IgD-negative memory B cell (primary cell): Measurements from ENCODE around the gene SGCA. TPM values are rescaled to one million over a fixed set of nuclear protein-coding genes. Genes with fewer than 3 reads are reported as not detected.

ENCODE experiments used
- H3K27ac Mint-ChIP-seq, 3 donors: one replicate each; pipeline ENCODE4 v1.8.0; 2020 to 2022; ENCODE audit warnings: mild to moderate bottlenecking in 3 of 3, mixed read lengths in 3 of 3, moderate library complexity in 1 of 3
- H3K27me3 Mint-ChIP-seq: one replicate; pipeline ENCODE4 v1.8.0; 2021; ENCODE audit warnings: mixed read lengths
- H3K36me3 Mint-ChIP-seq: one replicate; pipeline ENCODE4 v1.8.0; 2020; ENCODE audit warnings: mild to moderate bottlenecking, mixed read lengths
- H3K4me1 Mint-ChIP-seq, 3 donors: one replicate each; pipeline ENCODE4 v1.8.0; 2020 to 2022; ENCODE audit warnings: mixed read lengths in 3 of 3, mild to moderate bottlenecking in 1 of 3
- H3K4me3 Mint-ChIP-seq, 4 donors: one replicate each; pipeline ENCODE4 v1.8.0; 2020 to 2022; ENCODE audit warnings: mild to moderate bottlenecking in 4 of 4, mixed read lengths in 4 of 4, moderate library complexity in 3 of 4
- H3K9me3 Mint-ChIP-seq, 3 donors: one replicate each; pipeline ENCODE4 v1.8.0; 2020 to 2021; ENCODE audit warnings: mixed read lengths in 3 of 3, mild to moderate bottlenecking in 1 of 3
- polyA plus RNA-seq: library from polyadenylated mRNA; unstranded; fragments of 300-500 nt; fragmentation: Illumina TruSeq; gene quantifications from one replicate; pipeline ENCODE4 v1.2.3, GENCODE V29; 2021

The SGCA gene
- polyA plus RNA-seq, 1 donor from 2014 or later, result 2.9 TPM

DNA sequence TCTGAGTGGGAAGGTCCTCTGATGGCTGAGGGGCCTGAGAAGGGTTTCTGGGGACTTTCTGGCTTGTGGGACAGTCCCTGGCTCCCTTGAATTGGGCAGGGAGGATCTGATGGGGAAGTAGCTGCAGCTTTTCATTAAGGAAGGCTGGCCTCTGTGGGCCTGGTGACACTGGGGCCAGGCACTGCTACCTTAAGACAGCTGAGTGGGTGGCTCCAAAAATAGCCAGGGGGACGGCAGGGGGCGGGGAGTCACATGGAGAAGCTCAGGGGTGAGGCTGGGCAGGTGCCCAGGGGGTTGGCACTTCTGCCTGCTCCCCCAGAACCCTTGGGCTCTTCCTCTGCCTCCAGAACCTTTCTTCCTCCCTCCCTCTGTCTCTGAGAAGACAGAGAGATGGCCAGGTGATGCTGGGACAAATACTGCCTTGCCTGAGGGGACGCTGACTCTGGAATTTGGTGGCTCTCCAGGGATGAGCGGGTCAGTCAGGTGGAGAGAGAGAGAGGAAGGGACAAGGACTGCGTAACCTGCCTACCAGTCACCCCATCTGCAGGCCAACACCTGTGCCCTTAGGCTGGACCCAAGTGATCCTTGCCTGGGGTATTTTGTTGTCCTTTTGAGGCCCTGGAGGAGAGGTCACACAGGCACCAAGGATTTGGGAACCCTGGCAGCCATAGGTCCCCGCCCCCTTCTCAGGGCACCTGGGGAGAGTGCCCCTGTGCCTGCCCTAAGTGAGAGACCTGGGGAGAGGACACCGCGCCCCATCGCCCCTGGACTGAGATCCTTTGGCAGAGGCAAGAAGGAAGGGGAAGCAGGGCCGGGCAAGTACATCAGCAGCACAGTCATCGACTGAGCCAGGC, 1.7 kb upstream of the SGCA start:
- Mint-ChIP-seq H3K27me3 (no peaks in the 10 kb centered on the region), H3K36me3 (no peaks in the 10 kb centered on the region), H3K4me3 (peak overlapping the region in 2 of 4 donors; percentile 44 to 74), H3K9me3 (no peaks in the 10 kb centered on the region), H3K27ac (peak overlapping the region in 2 of 3 donors; percentile 43 to 52), H3K4me1 (peaks cover 26 to 32% (median 28%) of the 10 kb centered on the region in 3 donors)

DNA sequence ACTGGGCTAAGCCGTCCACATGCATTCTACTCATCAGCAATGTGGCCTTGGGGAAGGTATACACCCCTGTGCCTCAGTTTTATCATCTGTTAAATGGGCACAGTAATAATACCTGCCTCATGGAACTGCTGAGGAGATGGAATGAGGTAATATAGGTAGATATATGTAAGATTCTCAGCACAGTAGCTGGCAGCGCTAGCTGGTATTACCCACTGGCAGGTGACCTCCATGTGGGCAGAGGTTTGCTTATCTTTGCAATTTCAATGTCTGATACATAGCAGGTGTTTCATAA, 1.2 kb upstream of the SGCA start:
- Mint-ChIP-seq H3K9me3 (no peaks in the 10 kb centered on the region), H3K36me3 (no peaks in the 10 kb centered on the region), H3K27ac (no peak overlapping the region), H3K4me1 (peaks cover 29 to 36% (median 33%) of the 10 kb centered on the region in 3 donors), H3K4me3 (no peak overlapping the region), H3K27me3 (no peaks in the 10 kb centered on the region)

DNA sequence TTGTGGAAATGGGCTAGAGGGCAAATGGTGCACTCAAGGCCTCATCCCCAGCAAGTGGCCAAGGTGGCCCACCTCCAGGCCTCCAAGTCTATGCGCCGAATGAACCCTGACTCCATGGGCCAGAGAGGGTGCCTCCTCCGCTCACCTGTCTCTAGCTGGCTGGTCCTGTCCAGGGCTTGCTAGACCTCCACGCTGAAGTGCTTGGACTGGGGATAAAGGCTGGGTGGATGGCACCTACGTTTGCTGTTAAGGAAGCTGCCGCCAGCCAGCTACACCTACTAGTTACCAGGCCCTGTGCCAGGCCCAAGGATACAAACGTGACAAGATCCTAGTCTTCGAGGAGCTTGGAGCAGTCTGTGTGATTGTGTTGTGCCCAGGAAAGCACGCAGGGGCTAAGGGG, 739 bp upstream of the SGCA start:
- no peaks in the 10 kb centered on the region for H3K9me3 Mint-ChIP-seq
- H3K27me3 Mint-ChIP-seq, result no peaks in the 10 kb centered on the region
- H3K36me3 Mint-ChIP-seq, result no peaks in the 10 kb centered on the region
- H3K4me1 Mint-ChIP-seq, result peaks cover 29 to 35% (median 30%) of the 10 kb centered on the region in 3 donors
- peak overlapping the region in 1 of 3 donors; percentile 45 for H3K27ac Mint-ChIP-seq
- no peak overlapping the region for H3K4me3 Mint-ChIP-seq

DNA sequence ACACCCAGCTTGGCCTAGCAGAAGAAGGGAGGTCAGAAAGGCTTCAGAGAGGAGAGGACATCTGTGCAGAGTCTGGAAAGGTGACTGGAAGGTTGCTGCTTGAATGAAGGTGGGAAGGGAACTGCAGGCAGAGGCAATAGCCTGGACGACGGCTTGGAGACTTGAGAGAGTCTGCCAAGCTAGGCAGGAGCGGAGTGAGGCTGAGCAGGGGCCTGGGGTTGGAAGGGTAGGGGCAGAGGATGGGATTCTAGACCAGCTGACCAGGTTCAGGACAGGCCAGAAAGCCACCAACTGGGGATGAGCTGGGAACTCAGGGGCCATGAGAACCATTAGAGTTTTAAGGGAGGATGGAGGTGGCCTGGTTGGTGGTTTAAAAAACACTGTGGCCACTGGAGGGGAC, 339 bp upstream of the SGCA start:
- Mint-ChIP-seq H3K4me1 (peaks cover 28 to 34% (median 29%) of the 10 kb centered on the region in 3 donors), H3K4me3 (no peak overlapping the region), H3K27me3 (no peaks in the 10 kb centered on the region), H3K27ac (peak overlapping the region in 2 of 3 donors; percentile 45 to 71), H3K9me3 (no peaks in the 10 kb centered on the region), H3K36me3 (no peaks in the 10 kb centered on the region)

DNA sequence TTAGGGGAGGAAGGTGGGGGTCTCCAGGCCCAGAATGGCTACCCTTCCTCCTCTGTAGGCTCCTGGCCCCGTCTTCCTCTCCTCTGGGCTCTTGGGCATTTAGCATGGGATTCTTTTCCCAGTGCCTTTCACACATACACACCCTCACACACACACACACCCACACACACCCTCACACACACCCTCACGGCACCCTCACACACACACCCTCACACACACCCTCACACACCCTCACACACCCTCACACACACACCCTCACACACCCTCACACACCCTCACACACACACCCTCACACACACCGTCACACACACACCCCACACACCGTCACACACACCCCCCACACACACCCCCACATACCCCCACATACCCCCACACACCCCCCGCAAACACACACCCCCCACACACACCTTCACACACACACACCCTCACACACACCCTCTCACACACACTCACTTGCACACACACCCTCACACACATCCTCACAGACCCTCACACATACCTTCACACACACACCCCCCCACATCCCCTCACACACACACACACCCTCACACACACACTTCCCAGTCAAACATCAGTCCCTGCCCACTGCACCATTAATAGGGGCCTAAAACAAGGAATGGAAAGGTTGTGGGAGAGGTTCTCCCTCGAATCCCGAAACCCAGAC, 845 bp downstream of the SGCA start:
- Mint-ChIP-seq H3K36me3 (no peaks in the 10 kb centered on the region), H3K4me1 (peaks cover 23 to 26% (median 25%) of the 10 kb centered on the region in 3 donors), H3K27ac (no peak overlapping the region), H3K4me3 (no peak overlapping the region), H3K9me3 (no peaks in the 10 kb centered on the region), H3K27me3 (no peaks in the 10 kb centered on the region)

DNA sequence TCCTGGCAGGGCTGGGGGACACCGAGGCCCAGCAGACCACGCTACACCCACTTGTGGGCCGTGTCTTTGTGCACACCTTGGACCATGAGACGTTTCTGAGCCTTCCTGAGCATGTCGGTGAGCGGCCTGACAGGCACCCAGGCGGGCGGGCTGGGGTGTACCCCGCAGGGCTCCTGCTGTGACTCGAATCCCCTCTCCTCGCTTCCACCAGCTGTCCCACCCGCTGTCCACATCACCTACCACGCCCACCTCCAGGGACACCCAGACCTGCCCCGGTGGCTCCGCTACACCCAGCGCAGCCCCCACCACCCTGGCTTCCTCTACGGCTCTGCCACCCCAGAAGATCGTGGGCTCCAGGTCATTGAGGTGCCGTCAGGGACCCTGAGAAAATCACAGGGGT, 1.6 kb downstream of the SGCA start:
- peaks cover 20 to 21% (median 20%) of the 10 kb centered on the region in 3 donors for H3K4me1 Mint-ChIP-seq
- H3K27me3 Mint-ChIP-seq, result no peaks in the 10 kb centered on the region
- H3K4me3 Mint-ChIP-seq, result no peak overlapping the region
- H3K36me3 Mint-ChIP-seq, result no peaks in the 10 kb centered on the region
- H3K27ac Mint-ChIP-seq, result no peak overlapping the region
- H3K9me3 Mint-ChIP-seq, result no peaks in the 10 kb centered on the region

DNA sequence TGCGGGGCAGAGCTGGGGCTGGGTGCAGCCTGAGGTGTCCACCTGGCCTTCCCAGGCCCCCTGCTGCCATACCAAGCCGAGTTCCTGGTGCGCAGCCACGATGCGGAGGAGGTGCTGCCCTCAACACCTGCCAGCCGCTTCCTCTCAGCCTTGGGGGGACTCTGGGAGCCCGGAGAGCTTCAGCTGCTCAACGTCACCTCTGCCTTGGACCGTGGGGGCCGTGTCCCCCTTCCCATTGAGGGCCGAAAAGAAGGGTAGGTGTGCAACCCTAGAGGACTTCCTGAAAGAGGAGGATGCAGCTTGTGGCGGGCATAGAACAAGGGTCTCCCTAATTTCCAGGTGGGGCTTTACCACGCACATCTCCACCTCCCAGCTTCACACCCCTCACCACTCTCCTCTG, 2.5 kb downstream of the SGCA start:
- Mint-ChIP-seq H3K27ac (peak overlapping the region in 1 of 3 donors; percentile 76), H3K36me3 (no peaks in the 10 kb centered on the region), H3K27me3 (no peaks in the 10 kb centered on the region), H3K4me1 (peaks cover 16 to 18% (median 17%) of the 10 kb centered on the region in 3 donors), H3K4me3 (no peak overlapping the region), H3K9me3 (no peaks in the 10 kb centered on the region)

DNA sequence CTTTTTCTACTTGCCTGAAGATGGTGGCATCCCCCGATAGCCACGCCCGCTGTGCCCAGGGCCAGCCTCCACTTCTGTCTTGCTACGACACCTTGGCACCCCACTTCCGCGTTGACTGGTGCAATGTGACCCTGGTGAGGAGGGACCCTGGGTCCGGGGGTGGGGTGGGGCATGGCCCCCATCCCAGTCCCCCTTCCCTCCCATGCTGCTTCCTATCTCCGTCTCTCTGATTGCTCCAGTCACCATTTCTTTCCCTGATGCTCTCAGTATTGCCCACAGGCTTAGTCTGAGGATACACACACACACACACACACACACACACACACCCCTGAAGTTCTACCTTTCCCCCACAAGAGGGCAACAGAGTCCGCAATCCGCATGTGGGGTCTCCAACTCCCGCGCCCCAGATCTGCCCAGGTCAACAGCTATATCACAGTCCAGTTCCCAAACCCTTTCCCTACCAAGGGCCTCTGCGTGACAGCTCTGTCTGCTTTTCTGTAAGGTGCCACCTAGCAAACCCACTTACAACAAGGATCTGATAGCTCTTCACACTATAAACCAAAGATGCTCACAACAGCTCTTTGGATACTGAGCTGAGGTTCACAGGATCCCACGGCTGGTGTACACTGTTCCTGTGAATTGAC, 3.4 kb downstream of the SGCA start:
- Mint-ChIP-seq H3K36me3 (no peaks in the 10 kb centered on the region), H3K4me3 (peak overlapping the region; percentile 43 to 87 (median 63)), H3K9me3 (no peaks in the 10 kb centered on the region), H3K4me1 (peaks cover 8 to 10% (median 9%) of the 10 kb centered on the region in 3 donors), H3K27ac (peak overlapping the region; percentile 60 to 85 (median 76)), H3K27me3 (no peaks in the 10 kb centered on the region)

DNA sequence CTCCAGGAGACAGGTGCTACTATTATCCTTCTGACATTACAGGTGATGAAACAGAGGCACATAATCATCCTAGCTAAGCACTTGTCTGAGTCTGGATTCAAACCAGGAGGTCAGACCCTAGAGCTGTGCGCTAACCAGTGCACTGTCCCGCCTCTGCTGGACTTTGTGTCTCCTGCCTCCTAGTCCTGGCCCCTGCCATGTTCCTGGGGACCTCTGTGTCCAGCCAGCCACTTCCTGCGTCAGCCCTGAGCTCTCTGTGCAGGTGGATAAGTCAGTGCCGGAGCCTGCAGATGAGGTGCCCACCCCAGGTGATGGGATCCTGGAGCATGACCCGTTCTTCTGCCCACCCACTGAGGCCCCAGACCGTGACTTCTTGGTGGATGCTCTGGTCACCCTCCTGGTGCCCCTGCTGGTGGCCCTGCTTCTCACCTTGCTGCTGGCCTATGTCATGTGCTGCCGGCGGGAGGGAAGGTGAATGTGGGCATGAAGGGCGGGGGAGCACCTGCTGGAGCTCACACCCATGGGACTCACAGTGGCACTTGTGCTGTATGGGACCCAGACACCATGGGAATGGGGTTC, 4.2 kb downstream of the SGCA start:
- Mint-ChIP-seq H3K27ac (peak overlapping the region in 2 of 3 donors; percentile 43 to 60), H3K4me3 (no peak overlapping the region), H3K27me3 (no peaks in the 10 kb centered on the region), H3K9me3 (no peaks in the 10 kb centered on the region), H3K36me3 (no peaks in the 10 kb centered on the region), H3K4me1 (peaks cover 8 to 9% (median 9%) of the 10 kb centered on the region in 3 donors)

DNA sequence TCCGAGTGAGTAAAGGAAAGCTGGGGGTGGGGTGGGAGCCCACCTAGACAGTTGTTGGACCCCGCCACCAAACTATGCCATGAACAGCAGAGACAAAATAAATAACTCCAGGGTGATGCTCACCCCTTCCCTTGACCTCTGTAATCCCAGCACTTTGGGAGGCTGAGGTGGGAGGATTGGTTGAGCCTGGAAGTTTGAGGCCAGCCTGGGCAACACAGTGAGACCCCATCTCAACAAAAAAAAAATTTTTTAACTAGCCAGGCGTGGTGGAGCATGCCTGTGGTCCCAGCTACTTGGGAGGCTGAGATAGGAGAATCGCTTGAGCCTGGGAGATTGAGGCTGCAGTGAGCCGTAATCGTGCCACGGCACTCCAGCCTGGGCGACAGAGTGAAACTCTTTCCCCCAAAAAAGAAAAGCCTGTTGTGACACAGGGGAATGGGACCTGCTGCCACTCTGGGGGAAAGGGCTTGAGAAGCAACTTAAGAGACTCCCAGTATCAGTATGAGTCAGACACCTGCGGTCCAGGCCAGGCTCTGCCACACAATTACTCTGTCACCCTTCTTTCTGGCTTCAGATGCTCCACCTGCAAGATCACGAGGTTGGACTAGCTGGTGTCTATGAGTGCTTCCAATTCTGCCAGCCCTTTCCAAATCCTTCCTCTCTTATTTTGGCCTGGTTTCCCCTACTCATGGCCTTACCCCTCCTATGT, 5.0 kb downstream of the SGCA start:
- Mint-ChIP-seq H3K4me3 (no peak overlapping the region), H3K27me3 (no peaks in the 10 kb centered on the region), H3K9me3 (no peaks in the 10 kb centered on the region), H3K27ac (peak overlapping the region in 2 of 3 donors; percentile 26 to 53), H3K36me3 (no peaks in the 10 kb centered on the region), H3K4me1 (peaks cover 5 to 9% (median 9%) of the 10 kb centered on the region in 3 donors)

DNA sequence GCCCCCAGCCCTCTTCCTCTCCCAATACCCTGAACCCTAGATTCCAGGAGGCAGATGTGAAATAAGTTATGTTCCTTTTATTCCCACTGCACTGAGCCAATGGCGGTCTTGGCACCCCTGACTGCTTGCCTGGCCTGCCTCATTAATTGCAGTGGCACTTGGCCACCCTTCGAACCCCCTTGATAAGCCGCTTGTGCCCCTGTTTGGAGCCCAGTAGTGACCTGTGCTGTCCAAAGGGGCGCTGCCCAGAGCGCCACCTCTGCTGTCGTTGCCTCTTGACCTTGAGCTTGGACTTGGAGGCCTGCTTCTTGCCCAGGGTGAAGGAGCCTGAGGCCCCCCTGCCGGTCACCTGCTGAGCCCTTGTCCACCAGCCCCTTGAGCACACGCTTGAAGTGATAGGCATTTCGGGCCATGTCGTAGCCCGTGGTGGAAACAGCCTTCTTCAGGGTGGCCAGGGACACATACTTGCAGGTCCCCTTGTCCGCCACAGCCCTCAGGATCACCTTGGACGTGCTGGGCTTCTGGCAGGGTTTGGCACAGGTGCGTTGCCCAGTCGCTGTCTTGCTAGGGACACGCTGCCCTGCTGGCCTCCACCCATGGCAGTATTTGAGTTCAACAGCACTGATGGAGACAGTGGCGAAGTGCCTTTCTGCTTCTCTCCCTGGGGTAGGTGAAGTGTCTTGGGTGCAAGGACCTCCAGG, 5.7 kb downstream of the SGCA start:
- H3K36me3 Mint-ChIP-seq, result no peaks in the 10 kb centered on the region
- peak overlapping the region in 2 of 3 donors; percentile 26 to 51 for H3K27ac Mint-ChIP-seq
- no peaks in the 10 kb centered on the region for H3K9me3 Mint-ChIP-seq
- no peaks in the 10 kb centered on the region for H3K27me3 Mint-ChIP-seq
- peak overlapping the region in 1 of 4 donors; percentile 26 for H3K4me3 Mint-ChIP-seq
- peaks cover 5 to 9% (median 9%) of the 10 kb centered on the region in 3 donors for H3K4me1 Mint-ChIP-seq

DNA sequence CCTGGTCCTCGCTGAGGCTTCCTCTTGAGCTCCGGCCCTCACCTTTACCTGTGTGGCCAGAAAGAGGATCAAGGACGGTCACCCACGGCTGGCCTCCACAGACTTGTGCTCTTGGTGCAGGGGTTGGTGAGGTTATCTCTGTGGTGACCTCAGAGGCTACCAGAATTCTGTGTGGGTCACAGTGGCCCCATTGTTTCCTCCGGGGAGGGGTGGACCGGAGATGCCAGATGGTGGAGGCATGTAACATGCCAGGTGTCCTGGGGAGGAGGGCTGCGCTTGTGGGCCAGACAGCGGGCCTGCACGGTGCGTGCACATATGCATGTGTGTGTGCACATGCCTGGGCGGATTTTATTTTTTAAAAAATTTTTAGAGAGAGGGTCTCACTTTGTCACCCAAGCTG, 6.3 kb downstream of the SGCA start:
- Mint-ChIP-seq H3K36me3 (no peaks in the 10 kb centered on the region), H3K27me3 (no peaks in the 10 kb centered on the region), H3K9me3 (no peaks in the 10 kb centered on the region), H3K4me1 (peaks cover 5 to 9% (median 9%) of the 10 kb centered on the region in 3 donors), H3K27ac (no peak overlapping the region), H3K4me3 (peak overlapping the region in 1 of 4 donors; percentile 6)

DNA sequence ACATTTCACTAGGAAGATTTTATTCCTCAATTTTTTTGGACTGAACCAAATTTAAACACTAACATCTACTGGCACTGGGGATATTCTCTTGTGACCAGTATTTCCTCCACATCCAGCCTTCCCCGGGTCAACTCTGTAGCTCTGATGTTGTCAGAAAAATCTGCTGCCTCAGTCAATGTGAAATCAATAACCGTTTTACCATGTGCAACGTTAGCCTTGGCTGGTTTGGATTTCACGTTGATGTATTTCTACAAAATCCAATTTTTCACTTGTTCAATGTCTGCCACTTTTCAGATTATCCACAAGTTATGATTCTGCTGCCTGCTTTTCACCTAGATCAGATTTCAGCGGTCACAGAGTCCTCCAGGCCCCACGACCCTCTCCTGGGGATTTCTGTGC, 7.1 kb downstream of the SGCA start:
- Mint-ChIP-seq H3K36me3 (no peaks in the 10 kb centered on the region), H3K27me3 (no peaks in the 10 kb centered on the region), H3K4me3 (no peak overlapping the region), H3K27ac (peak overlapping the region in 1 of 3 donors; percentile 2), H3K9me3 (no peaks in the 10 kb centered on the region), H3K4me1 (peaks cover 5 to 9% (median 9%) of the 10 kb centered on the region in 3 donors)

DNA sequence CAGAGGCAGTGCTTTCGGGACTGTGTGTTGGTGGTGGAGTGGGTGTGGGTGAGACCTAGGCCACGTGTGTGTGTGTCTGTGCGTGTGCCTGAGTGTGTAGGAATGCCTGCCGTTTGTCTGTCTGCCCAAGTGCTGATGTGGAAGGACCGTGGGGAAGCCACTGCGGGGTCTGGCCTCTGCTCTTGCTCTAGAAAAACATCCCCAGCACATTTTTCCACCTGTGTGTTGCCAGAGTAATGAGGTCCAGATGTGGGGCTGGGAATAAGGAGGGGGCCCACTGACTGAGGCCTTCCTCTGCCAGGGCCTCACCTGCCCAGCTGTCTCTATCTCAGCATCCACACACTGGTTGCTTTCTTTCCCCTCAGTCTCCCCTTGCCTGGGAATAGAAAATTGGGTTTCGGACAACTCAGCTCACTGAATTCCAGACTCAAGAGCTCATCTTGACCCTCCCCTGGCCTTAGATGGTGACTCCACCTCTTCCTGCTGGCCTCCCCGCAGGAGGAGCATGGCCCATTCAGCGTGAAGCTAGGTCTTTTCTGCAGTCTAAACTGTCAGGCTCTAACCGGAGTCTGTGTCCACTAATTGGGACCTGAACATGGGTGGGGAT, 7.6 kb downstream of the SGCA start:
- no peaks in the 10 kb centered on the region for H3K9me3 Mint-ChIP-seq
- no peak overlapping the region for H3K4me3 Mint-ChIP-seq
- peak overlapping the region in 1 of 3 donors; percentile 2 for H3K27ac Mint-ChIP-seq
- peaks cover 9 to 13% (median 11%) of the 10 kb centered on the region in 3 donors for H3K4me1 Mint-ChIP-seq
- peaks cover 1% of the 10 kb centered on the region for H3K36me3 Mint-ChIP-seq
- H3K27me3 Mint-ChIP-seq, result peaks cover 2% of the 10 kb centered on the region
